K562 (cell line): ENCODE results near the gene USP35. TPM values are rescaled to one million over a fixed set of nuclear protein-coding genes. Genes with fewer than 3 reads are reported as not detected.
A peak's percentile ranks its signal among the peaks of the same experiment; 100 is the strongest.

Source experiments
- ATAC-seq: fragments of 200-7000 bp; cut with Tn5 transposase; 3 replicates; pipeline ENCODE4 v1.9.1; 2020; ENCODE audit warnings: moderate library complexity
- BruUV-seq: library from RNA; stranded (reverse); fragments of 400-500 nt; replicated peaks from 2 replicates; lab custom pipeline; 2021; lab: Mats Ljungman, UMichigan
- CTCF ChIA-PET: fragments of 300-600 bp; formaldehyde crosslinking; extraction: SDS; loops from one replicate; lab custom pipeline; 2021; ENCODE audit warnings: low intra/inter-chr PET ratio; lab: Yijun Ruan, JAX
- POLR2A ChIA-PET: fragments of 300-600, 350-650 bp; sonication (Branson Sonifier 250); formaldehyde crosslinking; extraction: SDS; loops from one replicate; lab custom pipeline; 2021; ENCODE audit warnings: antibody characterized with exemption, inconsistent platforms; lab: Yijun Ruan, JAX
- DNase-seq, 4 experiments: peaks; one replicate each; pipeline versions ENCODE4 v3.0.0 to v3.0.0-alpha.2; 2011 to 2018; ENCODE audit warnings: low spot score in 3 of 4, mixed read lengths in 3 of 4; ENCODE audit errors: extremely low read depth in 1 of 4
- FAIRE-seq: peaks from 2 replicates; lab custom pipeline; 2011; peaks lifted over from hg19 to GRCh38; lab: Jason Lieb, UNC
- H2AFZ ChIP-seq: 2 replicates; pipeline ENCODE4 v1.6.0; 2011; ENCODE audit warnings: low read depth, low read length, control low read depth, inconsistent platforms
- H3K27ac ChIP-seq: fragments of 200-600 bp; 3 replicates; pipeline ENCODE4 v1.8.0; 2011; ENCODE audit warnings: low read depth, mild to moderate bottlenecking, control low read depth, inconsistent platforms, low read length, moderate library complexity, mixed read lengths; ENCODE audit errors: extremely low read depth
- H3K27me3 ChIP-seq, 2 experiments: fragments of 300-600 bp in 1 of 2; 2 replicates in 1 of 2; 3 replicates in 1 of 2; pipeline versions ENCODE4 v1.6.0 to v1.8.0; 2011; ENCODE audit warnings: inconsistent platforms in 2 of 2, low read length in 2 of 2, mild to moderate bottlenecking in 1 of 2, mixed read lengths in 1 of 2, moderate library complexity in 1 of 2; ENCODE audit not compliant: control insufficient read depth in 2 of 2, insufficient read depth in 2 of 2
- H3K36me3 ChIP-seq: fragments of 300-600 bp; 3 replicates; pipeline ENCODE4 v1.8.0; 2011; ENCODE audit warnings: mild to moderate bottlenecking, low read length, inconsistent platforms; ENCODE audit not compliant: control insufficient read depth, insufficient read depth
- H3K4me1 ChIP-seq, 2 experiments: fragments of 200-600 bp in 1 of 2; replicated peaks in 1 of 2; 2 replicates in 1 of 2; 3 replicates in 1 of 2; pipeline versions ENCODE4 v1.5.1 to v1.8.0; 2011; ENCODE audit warnings: inconsistent platforms in 2 of 2, low read length in 2 of 2, mild to moderate bottlenecking in 1 of 2, mixed read lengths in 1 of 2, moderate library complexity in 1 of 2; ENCODE audit not compliant: control insufficient read depth in 2 of 2, insufficient read depth in 2 of 2
- H3K4me2 ChIP-seq: 2 replicates; pipeline ENCODE4 v1.6.1; 2011; ENCODE audit warnings: low read length, control low read depth, inconsistent platforms, mixed read lengths; ENCODE audit not compliant: insufficient read depth
- H3K4me3 ChIP-seq: fragments of 200-600 bp; sonication (generic), shearing (Covaris generic); 2 replicates; pipeline ENCODE4 v1.5.1; 2016; ENCODE audit warnings: control low read depth, inconsistent platforms
- H3K79me2 ChIP-seq: fragments of 200-600 bp; 3 replicates; pipeline ENCODE4 v1.8.0; 2011; ENCODE audit warnings: low read length, inconsistent platforms; ENCODE audit not compliant: control insufficient read depth, insufficient read depth
- H3K9ac ChIP-seq, 2 experiments: 2 replicates each; pipeline versions ENCODE4 v1.6.0 to v1.6.1; 2011; ENCODE audit warnings: low read depth in 2 of 2, low read length in 2 of 2, control low read depth in 1 of 2, inconsistent platforms in 1 of 2, mild to moderate bottlenecking in 1 of 2, mixed read lengths in 1 of 2; ENCODE audit not compliant: insufficient read depth in 1 of 2
- H3K9me1 ChIP-seq: one replicate; pipeline ENCODE4 v1.6.0; 2011; ENCODE audit warnings: inconsistent platforms, mild to moderate bottlenecking, low read length, moderate library complexity; ENCODE audit not compliant: control insufficient read depth, insufficient read depth
- H3K9me3 ChIP-seq: replicated peaks from 2 replicates; pipeline ENCODE4 v1.5.1; 2011; ENCODE audit warnings: low read depth, low read length, inconsistent platforms; ENCODE audit not compliant: control insufficient read depth, insufficient read depth
- H4K20me1 ChIP-seq: replicated peaks from 2 replicates; pipeline ENCODE4 v1.6.1; 2011; ENCODE audit warnings: low read length, inconsistent platforms, mixed read lengths; ENCODE audit not compliant: control insufficient read depth, insufficient read depth
- ATF7 ChIP-seq: fragments of 450-650 bp; IDR thresholded peaks from 2 replicates; pipeline ENCODE4 v1.7.1; 2014; ENCODE audit warnings: mild to moderate bottlenecking, moderate library complexity
- CBFA2T3 ChIP-seq: fragments of 450-650 bp; IDR thresholded peaks from 2 replicates; pipeline ENCODE4 v1.6.1; 2017
- CBX2 ChIP-seq: fragments of 200-600 bp; sonication (generic); IDR thresholded peaks from one replicate; pipeline ENCODE4 v1.6.1; 2012; ENCODE audit warnings: mild to moderate bottlenecking, low read length, inconsistent platforms; ENCODE audit not compliant: insufficient read depth, poor library complexity, severe bottlenecking
- EHMT2 ChIP-seq: fragments of 450-650 bp; IDR thresholded peaks from 2 replicates; pipeline ENCODE4 v1.6.1; 2018; ENCODE audit warnings: antibody characterized with exemption
- MED1 ChIP-seq: sonication (generic); formaldehyde crosslinking; IDR thresholded peaks from 2 replicates; pipeline ENCODE4 v1.8.1; 2023; ENCODE audit warnings: missing genetic modification reagents, borderline replicate concordance
- RNF2 ChIP-seq: sonication (generic); IDR thresholded peaks from 2 replicates; pipeline ENCODE4 v1.6.1; 2016
- ZNF347 ChIP-seq: fragments of 450-650 bp; formaldehyde crosslinking; IDR thresholded peaks from 2 replicates; pipeline ENCODE4 v1.4.0; 2020; ENCODE audit warnings: low read depth, mild to moderate bottlenecking, moderate library complexity
- WGBS: fragments of 100-300 bp; shearing (Covaris generic); methylation state at CpG from one replicate; pipeline ENCODE4 v1.1.6; 2016; ENCODE audit warnings: low coverage, mixed read lengths; ENCODE audit not compliant: insufficient coverage; ENCODE audit errors: missing lambda C conversion rate; 5-methylcytosine and 5-hydroxymethylcytosine counted together
- in situ Hi-C: fragments of 300-500 bp; cut with MboI; formaldehyde crosslinking; loops from 4 replicates; pipeline ENCODE4 v1.15.0; 2018; ENCODE audit warnings: inconsistent platforms, mixed read lengths
- intact Hi-C: fragments of 100-400 bp; cut with micrococcal nuclease; formaldehyde crosslinking; loops from 2 replicates; pipeline ENCODE4 v1.14.2; 2022
- polyA plus RNA-seq, 8 experiments: library from polyadenylated mRNA; depleted of rRNA in 4 of 8; stranded (reverse) in 5 of 8; unstranded in 3 of 8; fragments of >200 nt; fragmentation: Nextera tagmentation in 2 of 8; fragmentation: Illumina TruSeq in 1 of 8; extraction: Ambion mirVana in 2 of 8; extraction: Trizol in 1 of 8; gene quantifications; 2 replicates each; pipeline versions ENCODE4 v1.2.1 to v1.2.3, GENCODE V29; 2011 to 2014; ENCODE audit warnings: inconsistent platforms in 1 of 8, missing spikeins in 1 of 8
- total RNA-seq, 7 experiments: library from RNA; depleted of rRNA in 6 of 7; stranded (reverse); fragments of >200 nt in 6 of 7; fragmentation: Illumina TruSeq in 2 of 7; extraction: Trizol in 2 of 7; gene quantifications; 2 replicates each; pipeline versions ENCODE4 v1.2.1 to v1.2.3, GENCODE V29; 2011 to 2021; ENCODE audit warnings: low replicate concordance in 1 of 7
- TF ChIP-seq, protein P1 (sequence below): sonication (generic); formaldehyde crosslinking; IDR thresholded peaks from 2 replicates; pipeline ENCODE4 v1.8.0; 2023; ENCODE audit warnings: mild to moderate bottlenecking, missing genetic modification reagents
- TF ChIP-seq, protein P2 (sequence below): fragments of 250-450 bp; sonication (Bioruptor Pico); IDR thresholded peaks from 2 replicates; pipeline ENCODE4 v1.5.0; 2022; ENCODE audit warnings: mild to moderate bottlenecking
- TF ChIP-seq, protein P3 (sequence below), 2 experiments: IDR thresholded peaks in 1 of 2; conservative IDR thresholded peaks in 1 of 2; 2 replicates each; pipeline ENCODE4 v1.6.1; 2016; ENCODE audit warnings: low read depth in 2 of 2, mild to moderate bottlenecking in 1 of 2, missing compliant biosample characterization in 1 of 2, missing genetic modification characterization in 1 of 2, moderate library complexity in 1 of 2
- TF ChIP-seq, protein P4 (sequence below): fragments of 450-650 bp; IDR thresholded peaks from 2 replicates; pipeline ENCODE4 v1.6.1; 2016; ENCODE audit warnings: low read depth, mild to moderate bottlenecking, moderate library complexity

Gene USP35
- total and polyA plus RNA-seq, 9 of the 15 experiments (the other 6 are each of a cell fraction or from before 2014, with no cell fraction given): 0.01 to 4.8 (median 3.6) TPM

DNA sequence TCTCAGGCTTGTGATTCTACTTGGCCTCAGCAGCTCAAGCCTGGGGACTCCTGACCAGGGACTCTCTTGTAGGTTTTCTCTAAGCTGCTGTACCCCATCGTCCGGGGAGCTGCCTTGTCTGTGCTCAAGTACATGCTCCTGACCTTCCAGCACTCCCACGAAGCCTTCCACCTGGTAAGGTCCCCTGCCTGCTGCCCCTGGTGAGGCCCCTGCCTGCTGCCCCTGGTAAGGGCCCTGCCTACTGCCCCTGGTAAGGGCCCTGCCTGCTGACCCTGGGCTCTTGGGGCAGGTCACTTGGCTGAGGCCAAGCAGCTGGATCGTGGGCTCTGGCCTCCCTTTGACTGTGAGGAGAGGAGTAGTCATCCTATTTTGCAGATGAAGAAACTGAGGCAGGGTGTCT is 11.3 kb downstream of the USP35 start (continued):
- TF ChIP-seq, protein P1, sequence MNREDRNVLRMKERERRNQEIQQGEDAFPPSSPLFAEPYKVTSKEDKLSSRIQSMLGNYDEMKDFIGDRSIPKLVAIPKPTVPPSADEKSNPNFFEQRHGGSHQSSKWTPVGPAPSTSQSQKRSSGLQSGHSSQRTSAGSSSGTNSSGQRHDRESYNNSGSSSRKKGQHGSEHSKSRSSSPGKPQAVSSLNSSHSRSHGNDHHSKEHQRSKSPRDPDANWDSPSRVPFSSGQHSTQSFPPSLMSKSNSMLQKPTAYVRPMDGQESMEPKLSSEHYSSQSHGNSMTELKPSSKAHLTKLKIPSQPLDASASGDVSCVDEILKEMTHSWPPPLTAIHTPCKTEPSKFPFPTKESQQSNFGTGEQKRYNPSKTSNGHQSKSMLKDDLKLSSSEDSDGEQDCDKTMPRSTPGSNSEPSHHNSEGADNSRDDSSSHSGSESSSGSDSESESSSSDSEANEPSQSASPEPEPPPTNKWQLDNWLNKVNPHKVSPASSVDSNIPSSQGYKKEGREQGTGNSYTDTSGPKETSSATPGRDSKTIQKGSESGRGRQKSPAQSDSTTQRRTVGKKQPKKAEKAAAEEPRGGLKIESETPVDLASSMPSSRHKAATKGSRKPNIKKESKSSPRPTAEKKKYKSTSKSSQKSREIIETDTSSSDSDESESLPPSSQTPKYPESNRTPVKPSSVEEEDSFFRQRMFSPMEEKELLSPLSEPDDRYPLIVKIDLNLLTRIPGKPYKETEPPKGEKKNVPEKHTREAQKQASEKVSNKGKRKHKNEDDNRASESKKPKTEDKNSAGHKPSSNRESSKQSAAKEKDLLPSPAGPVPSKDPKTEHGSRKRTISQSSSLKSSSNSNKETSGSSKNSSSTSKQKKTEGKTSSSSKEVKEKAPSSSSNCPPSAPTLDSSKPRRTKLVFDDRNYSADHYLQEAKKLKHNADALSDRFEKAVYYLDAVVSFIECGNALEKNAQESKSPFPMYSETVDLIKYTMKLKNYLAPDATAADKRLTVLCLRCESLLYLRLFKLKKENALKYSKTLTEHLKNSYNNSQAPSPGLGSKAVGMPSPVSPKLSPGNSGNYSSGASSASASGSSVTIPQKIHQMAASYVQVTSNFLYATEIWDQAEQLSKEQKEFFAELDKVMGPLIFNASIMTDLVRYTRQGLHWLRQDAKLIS (CRISPR knock-in tag): no peak

DNA sequence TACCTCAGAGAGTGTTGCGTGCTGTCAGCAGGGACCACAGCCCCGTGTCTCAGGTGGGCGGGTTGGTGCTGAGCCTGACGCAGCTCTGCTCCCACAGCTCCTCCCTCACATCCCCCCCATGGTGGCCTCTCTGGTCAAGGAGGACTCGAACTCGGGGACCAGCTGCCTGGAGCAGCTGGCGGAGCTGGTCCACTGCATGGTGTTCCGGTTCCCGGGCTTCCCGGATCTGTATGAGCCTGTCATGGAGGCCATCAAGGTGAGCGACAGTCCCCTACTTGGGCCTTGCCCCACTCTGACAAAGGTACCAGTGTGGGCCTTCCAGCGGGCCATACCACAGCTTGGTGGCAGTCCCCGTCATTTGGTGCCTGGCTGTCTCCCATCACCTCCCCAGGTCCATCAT is 11.8 kb downstream of the USP35 start:
- in situ Hi-C loops (no loop called here), intact Hi-C loops (no loop called here)
- ChIA-PET POLR2A (interaction anchor here (0.5 kb wide), 1 partner anchor 713 kb away, joined by 4 read pairs; no protein-coding TSS in a partner anchor), CTCF (no interaction called here)
- Histone ChIP-seq H3K27me3 (no peaks in the 10 kb centered on the region), H3K4me2 (no peak overlapping the region), H3K27ac (no peak overlapping the region), H3K9me3 (no peaks in the 10 kb centered on the region), H3K9me1 (no peaks in the 10 kb centered on the region), H3K4me3 (no peak overlapping the region), H3K4me1 (peaks cover 0 to 12% of the 10 kb centered on the region in 2 experiments; a peak in 3 of 5 replicates), H3K9ac (peak overlapping the region in 1 of 2 experiments; percentile 59; a peak in 2 of 4 replicates), H3K79me2 (no peaks in the 10 kb centered on the region), H4K20me1 (0 out of 2 replicates have a peak, but pooled peaks cover 6% of the 10 kb centered on the region), H3K36me3 (peaks cover 7% of the 10 kb centered on the region; the same call in 2 of the 3 replicates), H2AFZ (no peak overlapping the region)
- DNase-seq (no peak), FAIRE-seq (no peak), ATAC-seq (no peak)
- no TSS peak for BruUV-seq
- WGBS: 90% methylated on average over 13 of the region's 13 CpGs
- TF ChIP-seq, protein P2, sequence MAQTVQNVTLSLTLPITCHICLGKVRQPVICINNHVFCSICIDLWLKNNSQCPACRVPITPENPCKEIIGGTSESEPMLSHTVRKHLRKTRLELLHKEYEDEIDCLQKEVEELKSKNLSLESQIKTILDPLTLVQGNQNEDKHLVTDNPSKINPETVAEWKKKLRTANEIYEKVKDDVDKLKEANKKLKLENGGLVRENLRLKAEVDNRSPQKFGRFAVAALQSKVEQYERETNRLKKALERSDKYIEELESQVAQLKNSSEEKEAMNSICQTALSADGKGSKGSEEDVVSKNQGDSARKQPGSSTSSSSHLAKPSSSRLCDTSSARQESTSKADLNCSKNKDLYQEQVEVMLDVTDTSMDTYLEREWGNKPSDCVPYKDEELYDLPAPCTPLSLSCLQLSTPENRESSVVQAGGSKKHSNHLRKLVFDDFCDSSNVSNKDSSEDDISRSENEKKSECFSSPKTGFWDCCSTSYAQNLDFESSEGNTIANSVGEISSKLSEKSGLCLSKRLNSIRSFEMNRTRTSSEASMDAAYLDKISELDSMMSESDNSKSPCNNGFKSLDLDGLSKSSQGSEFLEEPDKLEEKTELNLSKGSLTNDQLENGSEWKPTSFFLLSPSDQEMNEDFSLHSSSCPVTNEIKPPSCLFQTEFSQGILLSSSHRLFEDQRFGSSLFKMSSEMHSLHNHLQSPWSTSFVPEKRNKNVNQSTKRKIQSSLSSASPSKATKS (CRISPR knock-in tag): no peak
- TF ChIP-seq CBX2 (no peak), ATF7 (no peak), CBFA2T3 (no peak), ZNF347 (no peak), EHMT2 (no peak), RNF2 (no peak), MED1 (CRISPR knock-in tag) (no peak)
- TF ChIP-seq, protein P3, sequence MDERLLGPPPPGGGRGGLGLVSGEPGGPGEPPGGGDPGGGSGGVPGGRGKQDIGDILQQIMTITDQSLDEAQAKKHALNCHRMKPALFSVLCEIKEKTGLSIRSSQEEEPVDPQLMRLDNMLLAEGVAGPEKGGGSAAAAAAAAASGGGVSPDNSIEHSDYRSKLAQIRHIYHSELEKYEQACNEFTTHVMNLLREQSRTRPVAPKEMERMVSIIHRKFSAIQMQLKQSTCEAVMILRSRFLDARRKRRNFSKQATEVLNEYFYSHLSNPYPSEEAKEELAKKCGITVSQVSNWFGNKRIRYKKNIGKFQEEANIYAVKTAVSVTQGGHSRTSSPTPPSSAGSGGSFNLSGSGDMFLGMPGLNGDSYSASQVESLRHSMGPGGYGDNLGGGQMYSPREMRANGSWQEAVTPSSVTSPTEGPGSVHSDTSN (CRISPR knock-in tag; IDR thresholded peaks at IDR 0.05; ENCODE audit: low read depth): no peak
- TF ChIP-seq, protein P3 (tag; conservative IDR thresholded peaks at IDR 0.05; ENCODE audit: low read depth): no peak
- TF ChIP-seq, protein P4, sequence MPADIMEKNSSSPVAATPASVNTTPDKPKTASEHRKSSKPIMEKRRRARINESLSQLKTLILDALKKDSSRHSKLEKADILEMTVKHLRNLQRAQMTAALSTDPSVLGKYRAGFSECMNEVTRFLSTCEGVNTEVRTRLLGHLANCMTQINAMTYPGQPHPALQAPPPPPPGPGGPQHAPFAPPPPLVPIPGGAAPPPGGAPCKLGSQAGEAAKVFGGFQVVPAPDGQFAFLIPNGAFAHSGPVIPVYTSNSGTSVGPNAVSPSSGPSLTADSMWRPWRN: no peak
